H9 (cell line): ENCODE data around the gene COL19A1. TPM values are rescaled to one million over a fixed set of nuclear protein-coding genes. Genes with fewer than 3 reads are reported as not detected.

ENCODE experiments used
- DNase-seq: peaks from one replicate; pipeline ENCODE4 v3.0.0-alpha.2; 2017
- H2AFZ ChIP-seq: one replicate; pipeline ENCODE4 v1.6.1; 2013; ENCODE audit warnings: mild to moderate bottlenecking, low read length, control low read depth, moderate library complexity
- H2AK5ac ChIP-seq: 2 replicates; pipeline ENCODE4 v1.6.1; 2013; ENCODE audit warnings: low read length, control low read depth, mixed read lengths; ENCODE audit not compliant: insufficient read length
- H2BK120ac ChIP-seq: one replicate; pipeline ENCODE4 v1.6.1; 2013; ENCODE audit warnings: low read depth, mild to moderate bottlenecking, low read length, control low read depth, inconsistent platforms; ENCODE audit not compliant: poor library complexity, severe bottlenecking
- H2BK12ac ChIP-seq: 2 replicates; pipeline ENCODE4 v1.6.1; 2013; ENCODE audit warnings: low read length, control low read depth, mixed read lengths, low read depth; ENCODE audit not compliant: insufficient read length
- H2BK15ac ChIP-seq: 2 replicates; pipeline ENCODE4 v1.6.1; 2013; ENCODE audit warnings: low read depth, low read length, control low read depth
- H2BK20ac ChIP-seq: one replicate; pipeline ENCODE4 v1.6.1; 2013; ENCODE audit warnings: low read depth, mild to moderate bottlenecking, low read length, control low read depth, inconsistent platforms; ENCODE audit not compliant: poor library complexity, severe bottlenecking
- H2BK5ac ChIP-seq: 2 replicates; pipeline ENCODE4 v1.6.1; 2013; ENCODE audit warnings: low read length, control low read depth, mixed read lengths; ENCODE audit not compliant: insufficient read length
- H3K14ac ChIP-seq: 2 replicates; pipeline ENCODE4 v1.6.1; 2013; ENCODE audit warnings: low read length, control low read depth; ENCODE audit not compliant: insufficient read depth
- H3K18ac ChIP-seq: 2 replicates; pipeline ENCODE4 v1.6.1; 2013; ENCODE audit warnings: low read depth, mild to moderate bottlenecking, mixed read lengths, low read length, control low read depth; ENCODE audit not compliant: insufficient read length
- H3K23ac ChIP-seq: 2 replicates; pipeline ENCODE4 v1.6.1; 2013; ENCODE audit warnings: low read length, control low read depth, mixed read lengths, low read depth; ENCODE audit not compliant: insufficient read length
- H3K23me2 ChIP-seq: 2 replicates; pipeline ENCODE4 v1.6.1; 2013; ENCODE audit warnings: low read depth, mild to moderate bottlenecking, mixed read lengths, low read length, control low read depth; ENCODE audit not compliant: insufficient read length, poor library complexity, severe bottlenecking
- H3K27ac ChIP-seq: 2 replicates; pipeline ENCODE4 v1.5.1; 2013; ENCODE audit warnings: low read length, control low read depth, mixed read lengths, low read depth; ENCODE audit not compliant: insufficient read length
- H3K27me3 ChIP-seq: 2 replicates; pipeline ENCODE4 v1.6.1; 2013; ENCODE audit warnings: low read length, control low read depth, inconsistent platforms; ENCODE audit not compliant: insufficient read depth
- H3K4ac ChIP-seq: 2 replicates; pipeline ENCODE4 v1.6.1; 2013; ENCODE audit warnings: low read depth, mild to moderate bottlenecking, control low read depth, inconsistent platforms, low read length, moderate library complexity
- H3K4me1 ChIP-seq: 2 replicates; pipeline ENCODE4 v1.6.1; 2013; ENCODE audit warnings: low read length, control low read depth, inconsistent platforms; ENCODE audit not compliant: insufficient read depth
- H3K4me2 ChIP-seq: 2 replicates; pipeline ENCODE4 v1.6.1; 2013; ENCODE audit warnings: low read length, control low read depth, mixed read lengths; ENCODE audit not compliant: insufficient read length, insufficient read depth
- H3K56ac ChIP-seq: 2 replicates; pipeline ENCODE4 v1.6.1; 2013; ENCODE audit warnings: low read depth, mild to moderate bottlenecking, mixed read lengths, low read length, control low read depth; ENCODE audit not compliant: insufficient read length
- H3K79me1 ChIP-seq: 2 replicates; pipeline ENCODE4 v1.6.1; 2013; ENCODE audit warnings: low read depth, mild to moderate bottlenecking, moderate library complexity, low read length, control low read depth, inconsistent platforms; ENCODE audit not compliant: insufficient read depth, poor library complexity, severe bottlenecking
- H3K79me2 ChIP-seq: 2 replicates; pipeline ENCODE4 v1.6.1; 2013; ENCODE audit warnings: low read length, control low read depth, inconsistent platforms; ENCODE audit not compliant: insufficient read depth
- H3K9ac ChIP-seq: 2 replicates; pipeline ENCODE4 v1.6.1; 2013; ENCODE audit warnings: low read length, control low read depth, mixed read lengths; ENCODE audit not compliant: insufficient read length; ENCODE audit errors: extremely low read depth
- H3K9me3 ChIP-seq: one replicate; pipeline ENCODE4 v1.6.1; 2013; ENCODE audit warnings: low read depth, low read length, inconsistent platforms; ENCODE audit not compliant: control insufficient read depth
- H3T11ph ChIP-seq: one replicate; pipeline ENCODE4 v1.6.1; 2013; ENCODE audit warnings: mild to moderate bottlenecking, low read length, control low read depth, inconsistent platforms
- H4K20me1 ChIP-seq: one replicate; pipeline ENCODE4 v1.6.1; 2013; ENCODE audit not compliant: control insufficient read depth, insufficient read length, insufficient read depth
- H4K5ac ChIP-seq: 2 replicates; pipeline ENCODE4 v1.6.1; 2013; ENCODE audit warnings: low read depth, mild to moderate bottlenecking, mixed read lengths, low read length, control low read depth; ENCODE audit not compliant: insufficient read length
- H4K8ac ChIP-seq: replicated peaks from 2 replicates; pipeline ENCODE4 v1.6.1; 2013; ENCODE audit warnings: low read length, control low read depth, mixed read lengths, low read depth; ENCODE audit not compliant: insufficient read length
- H4K91ac ChIP-seq: 2 replicates; pipeline ENCODE4 v1.6.1; 2013; ENCODE audit warnings: low read depth, mild to moderate bottlenecking, moderate library complexity, mixed read lengths, low read length, control low read depth; ENCODE audit not compliant: insufficient read length
- H3K27ac Mint-ChIP-seq, 3 experiments: 2 replicates in 2 of 3; 3 replicates in 1 of 3; pipeline ENCODE4 v1.8.0; 2020 to 2021; ENCODE audit warnings: mixed read lengths in 3 of 3, mild to moderate bottlenecking in 1 of 3, moderate library complexity in 1 of 3
- H3K27me3 Mint-ChIP-seq: 2 replicates; pipeline ENCODE4 v1.8.0; 2021; ENCODE audit warnings: low read depth, mild to moderate bottlenecking, moderate library complexity, mixed read lengths
- H3K36me3 Mint-ChIP-seq, 3 experiments: 2 replicates in 2 of 3; 3 replicates in 1 of 3; pipeline ENCODE4 v1.8.0; 2020 to 2021; ENCODE audit warnings: low read depth in 3 of 3, mixed read lengths in 3 of 3; ENCODE audit not compliant: insufficient read depth in 1 of 3
- H3K4me1 Mint-ChIP-seq, 2 experiments: 2 replicates each; pipeline ENCODE4 v1.8.0; 2020; ENCODE audit warnings: mixed read lengths in 2 of 2
- H3K4me3 Mint-ChIP-seq, 2 experiments: 2 replicates in 1 of 2; 3 replicates in 1 of 2; pipeline ENCODE4 v1.8.0; 2020 to 2021; ENCODE audit warnings: mild to moderate bottlenecking in 2 of 2, mixed read lengths in 2 of 2, moderate library complexity in 1 of 2
- H3K9me3 Mint-ChIP-seq, 2 experiments: 2 replicates in 1 of 2; 3 replicates in 1 of 2; pipeline ENCODE4 v1.8.0; 2020; ENCODE audit warnings: mild to moderate bottlenecking in 2 of 2, mixed read lengths in 2 of 2, moderate library complexity in 1 of 2
- WGBS: extraction: QIAGEN DNeasy Blood & Tissue Kit; methylation state at CpG from one replicate; pipeline ENCODE4 v1.1.7; 2013; ENCODE audit warnings: missing lambda C conversion rate, low lambda C conversion rate, mixed read lengths; ENCODE audit not compliant: insufficient read length; ENCODE audit errors: extremely low coverage; 5-methylcytosine and 5-hydroxymethylcytosine counted together
- total RNA-seq: library from RNA; stranded (reverse); gene quantifications from 2 replicates; pipeline ENCODE4 v1.2.1, GENCODE V29; 2021
- TF ChIP-seq, protein P1 (sequence below): fragments of 200-600 bp; sonication (generic); conservative IDR thresholded peaks from 3 replicates; pipeline ENCODE4 v1.8.0; 2021; ENCODE audit warnings: antibody characterized with exemption, mild to moderate bottlenecking

COL19A1 gene
- total RNA-seq, 1 experiment from 2014 or later, result not detected

DNA sequence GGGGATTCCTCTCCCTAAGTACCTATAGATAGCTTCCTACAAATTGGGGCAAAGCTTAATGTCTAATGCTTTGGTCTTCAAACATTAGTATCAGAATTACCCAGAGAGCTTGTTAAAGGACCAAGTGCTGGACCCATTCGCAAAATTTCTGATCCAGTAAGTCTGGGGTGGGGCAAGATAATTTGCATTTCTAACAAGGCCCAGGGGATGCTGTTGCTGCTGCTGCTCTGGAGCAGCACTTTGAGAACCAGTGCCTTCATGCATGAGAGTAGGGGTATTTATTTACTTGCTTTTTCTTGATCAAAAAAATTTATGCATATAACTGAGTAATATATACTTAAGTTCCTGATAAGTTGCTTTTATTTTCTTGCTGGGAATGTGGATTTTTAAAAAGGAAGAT is 24.5 kb upstream of the COL19A1 start:
- no peak overlapping the region for H3K27ac ChIP-seq
- H3K23ac ChIP-seq, result no peak overlapping the region
- no peak overlapping the region for H4K8ac ChIP-seq
- Mint-ChIP-seq H3K27ac (no peak overlapping the region), H3K27me3 (no peaks in the 10 kb centered on the region), H3K36me3 (no peaks in the 10 kb centered on the region), H3K9me3 (no peaks in the 10 kb centered on the region), H3K4me1 (no peaks in the 10 kb centered on the region), H3K4me3 (no peak overlapping the region)
- no peaks in the 10 kb centered on the region for H3K9me3 ChIP-seq
- no peak overlapping the region for H4K91ac ChIP-seq
- H2BK120ac ChIP-seq, result no peak overlapping the region
- H2AK5ac ChIP-seq, result no peak overlapping the region
- no peak overlapping the region for H2BK15ac ChIP-seq
- no peak for DNase-seq
- no peaks in the 10 kb centered on the region for H3K4me1 ChIP-seq
- no peak overlapping the region for H2BK5ac ChIP-seq
- H3K9ac ChIP-seq, result no peak overlapping the region
- H3K14ac ChIP-seq, result no peak overlapping the region
- WGBS, result no CpG with 5 or more reads among the region's 1 CpG
- no peak overlapping the region for H3K4ac ChIP-seq
- no peak overlapping the region for H3K4me2 ChIP-seq
- H4K5ac ChIP-seq, result no peak overlapping the region
- no peaks in the 10 kb centered on the region for H3K23me2 ChIP-seq
- H2BK20ac ChIP-seq, result no peak overlapping the region
- no peaks in the 10 kb centered on the region for H3K27me3 ChIP-seq
- no peaks in the 10 kb centered on the region for H3K79me2 ChIP-seq
- no peak overlapping the region for H3K56ac ChIP-seq
- TF ChIP-seq, protein P1, sequence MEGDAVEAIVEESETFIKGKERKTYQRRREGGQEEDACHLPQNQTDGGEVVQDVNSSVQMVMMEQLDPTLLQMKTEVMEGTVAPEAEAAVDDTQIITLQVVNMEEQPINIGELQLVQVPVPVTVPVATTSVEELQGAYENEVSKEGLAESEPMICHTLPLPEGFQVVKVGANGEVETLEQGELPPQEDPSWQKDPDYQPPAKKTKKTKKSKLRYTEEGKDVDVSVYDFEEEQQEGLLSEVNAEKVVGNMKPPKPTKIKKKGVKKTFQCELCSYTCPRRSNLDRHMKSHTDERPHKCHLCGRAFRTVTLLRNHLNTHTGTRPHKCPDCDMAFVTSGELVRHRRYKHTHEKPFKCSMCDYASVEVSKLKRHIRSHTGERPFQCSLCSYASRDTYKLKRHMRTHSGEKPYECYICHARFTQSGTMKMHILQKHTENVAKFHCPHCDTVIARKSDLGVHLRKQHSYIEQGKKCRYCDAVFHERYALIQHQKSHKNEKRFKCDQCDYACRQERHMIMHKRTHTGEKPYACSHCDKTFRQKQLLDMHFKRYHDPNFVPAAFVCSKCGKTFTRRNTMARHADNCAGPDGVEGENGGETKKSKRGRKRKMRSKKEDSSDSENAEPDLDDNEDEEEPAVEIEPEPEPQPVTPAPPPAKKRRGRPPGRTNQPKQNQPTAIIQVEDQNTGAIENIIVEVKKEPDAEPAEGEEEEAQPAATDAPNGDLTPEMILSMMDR, result no peak
- no peaks in the 10 kb centered on the region for H3K79me1 ChIP-seq
- no peak overlapping the region for H2BK12ac ChIP-seq
- no peak overlapping the region for H3K18ac ChIP-seq
- no peak overlapping the region for H3T11ph ChIP-seq
- no peaks in the 10 kb centered on the region for H4K20me1 ChIP-seq
- H2AFZ ChIP-seq, result no peak overlapping the region
